Progenitor cell of endocrine pancreas (in vitro differentiated cells): Measurements from ENCODE around the gene ALKAL2. TPM values are rescaled to one million over a fixed set of nuclear protein-coding genes. Genes with fewer than 3 reads are reported as not detected.

Experiments used
- DNase-seq: peaks from one replicate; pipeline ENCODE4 v3.0.0; 2021; ENCODE audit warnings: low spot score; ENCODE audit not compliant: unreplicated experiment
- H3K27ac Mint-ChIP-seq: 2 replicates; pipeline ENCODE4 v1.8.0; 2021; ENCODE audit warnings: mild to moderate bottlenecking, moderate library complexity, mixed read lengths
- H3K27me3 Mint-ChIP-seq: 2 replicates; pipeline ENCODE4 v1.8.0; 2021; ENCODE audit warnings: mixed read lengths
- H3K36me3 Mint-ChIP-seq: 2 replicates; pipeline ENCODE4 v1.8.0; 2022; ENCODE audit warnings: mixed read lengths; ENCODE audit not compliant: insufficient read depth
- H3K4me1 Mint-ChIP-seq: 2 replicates; pipeline ENCODE4 v1.8.0; 2021; ENCODE audit warnings: low read depth, mixed read lengths
- H3K4me3 Mint-ChIP-seq: 2 replicates; pipeline ENCODE4 v1.8.0; 2021; ENCODE audit warnings: low read depth, mild to moderate bottlenecking, moderate library complexity, mixed read lengths
- H3K9me3 Mint-ChIP-seq: 2 replicates; pipeline ENCODE4 v1.8.0; 2021; ENCODE audit warnings: low read depth, mixed read lengths
- CTCF ChIP-seq: fragments of 200-600 bp; sonication (generic); IDR thresholded peaks from one replicate; pipeline ENCODE4 v1.5.0; 2021; ENCODE audit warnings: antibody characterized with exemption, mild to moderate bottlenecking; ENCODE audit not compliant: unreplicated experiment
- total RNA-seq: library from RNA; stranded (reverse); gene quantifications from 2 replicates; pipeline ENCODE4 v1.2.1, GENCODE V29; 2021

The ALKAL2 gene
- total RNA-seq, 1 donor from 2014 or later: 0.22 TPM

GRCh38 chr2:285531-285930 lies 2.4 kb downstream of the ALKAL2 start:
- Mint-ChIP-seq H3K9me3 (no peaks in the 10 kb centered on the region), H3K4me1 (peaks cover 9% of the 10 kb centered on the region), H3K4me3 (no peak overlapping the region), H3K27ac (no peak overlapping the region), H3K36me3 (no peaks in the 10 kb centered on the region), H3K27me3 (peaks cover 40% of the 10 kb centered on the region)
- no peak for DNase-seq
- no peak for TF ChIP-seq CTCF

GRCh38 chr2:284896-285492 lies 2.9 kb downstream of the ALKAL2 start:
- no peak for TF ChIP-seq CTCF
- no peak overlapping the region for H3K27ac Mint-ChIP-seq

GRCh38 chr2:283996-284794 lies 3.7 kb downstream of the ALKAL2 start:
- Mint-ChIP-seq H3K36me3 (peaks cover 4% of the 10 kb centered on the region), H3K27me3 (peaks cover 28% of the 10 kb centered on the region), H3K4me1 (peaks cover 4% of the 10 kb centered on the region), H3K4me3 (no peak overlapping the region), H3K27ac (no peak overlapping the region), H3K9me3 (no peaks in the 10 kb centered on the region)
- TF ChIP-seq CTCF: no peak
- no peak for DNase-seq

More at GRCh38 chr2:284896-285492, 2.9 kb downstream of the ALKAL2 start:
- no peaks in the 10 kb centered on the region for H3K9me3 Mint-ChIP-seq
- H3K27me3 Mint-ChIP-seq: peaks cover 35% of the 10 kb centered on the region
- H3K4me1 Mint-ChIP-seq: peaks cover 7% of the 10 kb centered on the region
- H3K36me3 Mint-ChIP-seq: peaks cover under 1% of the 10 kb centered on the region
- H3K4me3 Mint-ChIP-seq: no peak overlapping the region
- DNase-seq: no peak

GRCh38 chr2:282371-283263 lies 5.3 kb downstream of the ALKAL2 start:
- Mint-ChIP-seq H3K4me1 (peaks cover 4% of the 10 kb centered on the region), H3K27me3 (peaks cover 28% of the 10 kb centered on the region), H3K36me3 (peaks cover 8% of the 10 kb centered on the region), H3K9me3 (no peaks in the 10 kb centered on the region), H3K27ac (no peak overlapping the region), H3K4me3 (no peak overlapping the region)
- no peak for TF ChIP-seq CTCF
- no peak for DNase-seq

- TF ChIP-seq CTCF: no peak
- no peak overlapping the region for H3K27ac Mint-ChIP-seq
- H3K27me3 Mint-ChIP-seq: peaks cover 20% of the 10 kb centered on the region
- no peak for DNase-seq
- H3K4me3 Mint-ChIP-seq: no peak overlapping the region
- H3K36me3 Mint-ChIP-seq: peaks cover 13% of the 10 kb centered on the region
- no peaks in the 10 kb centered on the region for H3K4me1 Mint-ChIP-seq
- H3K9me3 Mint-ChIP-seq: no peaks in the 10 kb centered on the region
Measured at GRCh38 chr2:281381-281780, 6.5 kb downstream of the ALKAL2 start.
